HFF-Myc (cell line): ENCODE data around the gene S100A11.

Experiments used
- DNase-seq: peaks from one replicate; pipeline ENCODE4 v3.0.0-alpha.2; 2011; ENCODE audit warnings: low read depth; ENCODE audit errors: extremely low read depth
- H3K4me3 ChIP-seq: replicated peaks from 2 replicates; pipeline ENCODE4 v1.5.1; 2011; ENCODE audit warnings: low read depth, mild to moderate bottlenecking, control low read depth, low read length
- CTCF ChIP-seq: IDR thresholded peaks from 2 replicates; pipeline ENCODE4 v1.5.1; 2012; ENCODE audit warnings: mild to moderate bottlenecking, low read depth, low read length, control low read depth; ENCODE audit errors: missing control alignments

S100A11 gene

GRCh38 chr1:152007047-152007446 is 29.8 kb downstream of the S100A11 start:
- no peak overlapping the region for H3K4me3 ChIP-seq
- DNase-seq, result no peak
- TF ChIP-seq CTCF, result no peak

- TF ChIP-seq CTCF, result no peak
- no peak overlapping the region for H3K4me3 ChIP-seq
- no peak for DNase-seq
Measured at GRCh38 chr1:152005360-152005912, 31.4 kb downstream of the S100A11 start.

GRCh38 chr1:152003846-152004442 is 32.9 kb downstream of the S100A11 start:
- no peak overlapping the region for H3K4me3 ChIP-seq
- peak; percentile 17 for TF ChIP-seq CTCF
- no peak for DNase-seq

GRCh38 chr1:152002960-152003359 is 33.8 kb downstream of the S100A11 start:
- no peak overlapping the region for H3K4me3 ChIP-seq
- no peak for TF ChIP-seq CTCF
- DNase-seq, result no peak

- no peak overlapping the region for H3K4me3 ChIP-seq
- DNase-seq, result peak; percentile 81
- peak; percentile 96 for TF ChIP-seq CTCF
Measured at GRCh38 chr1:152001631-152002584, 34.9 kb downstream of the S100A11 start.

- no peak for DNase-seq
- no peak for TF ChIP-seq CTCF
- no peak overlapping the region for H3K4me3 ChIP-seq
Measured at GRCh38 chr1:152000964-152001630, 35.7 kb downstream of the S100A11 start.
